Memory B cell (primary cell): ENCODE data around the gene RAB28.

Experiments used
- ATAC-seq: fragments of 150-1000 bp; cut with Tn5 transposase; 2 replicates; pipeline ENCODE4 v1.10.0; 2021; ENCODE audit warnings: low read depth, mild to moderate bottlenecking, moderate library complexity
- DNase-seq, 2 donors: peaks; one replicate each; pipeline ENCODE4 v3.0.0; 2022; ENCODE audit warnings: low spot score in 2 of 2
- H3K27ac Mint-ChIP-seq: one replicate; pipeline ENCODE4 v1.8.0; 2022; ENCODE audit warnings: mild to moderate bottlenecking, moderate library complexity, mixed read lengths
- H3K27me3 Mint-ChIP-seq: one replicate; pipeline ENCODE4 v1.8.0; 2022; ENCODE audit warnings: mixed read lengths
- H3K36me3 Mint-ChIP-seq: one replicate; pipeline ENCODE4 v1.8.0; 2022; ENCODE audit warnings: mild to moderate bottlenecking, mixed read lengths
- H3K4me1 Mint-ChIP-seq: one replicate; pipeline ENCODE4 v1.8.0; 2022; ENCODE audit warnings: mixed read lengths
- H3K4me3 Mint-ChIP-seq: one replicate; pipeline ENCODE4 v1.8.0; 2022; ENCODE audit warnings: mild to moderate bottlenecking, moderate library complexity, mixed read lengths
- H3K9me3 Mint-ChIP-seq: one replicate; pipeline ENCODE4 v1.8.0; 2022; ENCODE audit warnings: mixed read lengths

RAB28 gene

GRCh38 chr4:13322681-13323101 lies 161.4 kb downstream of the RAB28 start:
- H3K27ac Mint-ChIP-seq, result no peak overlapping the region
- H3K4me1 Mint-ChIP-seq, result no peaks in the 10 kb centered on the region
- H3K4me3 Mint-ChIP-seq, result no peak overlapping the region
- no peaks in the 10 kb centered on the region for H3K27me3 Mint-ChIP-seq
- ATAC-seq, result no peak
- H3K36me3 Mint-ChIP-seq, result peaks cover 23% of the 10 kb centered on the region
- no peaks in the 10 kb centered on the region for H3K9me3 Mint-ChIP-seq
- DNase-seq, result no peak
